ENCODE data around the gene MAP3K3.

Gene MAP3K3

DNA sequence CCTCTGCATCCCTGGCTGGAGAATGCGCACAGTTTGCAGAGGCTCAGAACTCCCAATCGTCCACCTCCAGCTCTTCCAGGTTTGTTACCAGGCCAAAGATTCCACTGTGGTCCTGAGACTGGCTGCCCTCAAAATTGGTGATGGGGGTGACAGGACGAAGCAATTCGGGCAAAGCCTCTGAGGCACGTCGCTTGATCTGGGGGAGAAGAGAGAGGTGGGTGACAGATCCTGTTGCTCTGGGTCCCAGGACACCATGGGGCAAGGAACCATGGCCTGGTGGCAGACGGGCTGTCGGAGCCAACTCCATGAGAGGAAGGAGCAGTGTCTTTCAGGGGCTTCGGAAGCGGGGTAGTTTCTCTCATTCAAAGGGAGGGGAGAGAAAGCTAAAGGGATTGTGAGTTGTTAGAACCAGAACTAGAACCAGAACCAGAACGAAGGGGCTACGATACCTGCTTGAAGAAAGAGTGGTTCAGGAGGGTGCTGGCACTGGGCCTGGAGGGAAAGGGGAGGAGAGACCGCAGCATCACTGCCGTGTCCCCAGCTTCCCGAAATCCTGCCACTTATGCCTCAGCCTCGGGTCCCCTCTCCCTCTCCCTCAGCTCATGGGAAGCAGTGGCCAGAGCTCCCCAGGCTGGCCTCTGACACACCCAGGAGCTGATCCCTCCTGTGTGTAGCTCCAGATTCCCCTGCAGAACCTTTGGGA lies 81.5 kb downstream of the MAP3K3 start:
- TF ChIP-seq EZH2phosphoT487 (IDR thresholded peaks at IDR 0.05; ENCODE audit: borderline replicate concordance) (no peak), CTCF (conservative IDR thresholded peaks at IDR 0.05; ENCODE audit: low read length) (no peak)

DNA sequence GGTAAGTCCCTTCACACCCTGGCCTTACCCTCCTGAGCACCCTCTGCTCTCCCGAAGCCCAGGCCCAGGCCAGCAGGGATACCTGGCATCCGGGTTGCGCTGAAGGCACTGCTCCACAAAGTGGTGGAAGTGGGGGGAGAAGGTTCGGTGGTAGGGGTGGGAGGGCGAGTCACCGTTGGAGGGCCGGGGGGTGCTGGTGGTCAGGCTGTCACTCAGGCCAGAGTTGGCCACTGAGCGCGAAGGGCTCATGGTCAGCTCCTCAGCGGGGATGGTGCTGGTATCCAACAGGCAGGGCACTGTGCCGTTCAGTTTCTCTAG lies 82.0 kb downstream of the MAP3K3 start:
- Histone ChIP-seq H3F3A (ENCODE audit: low read depth) (0 out of 2 replicates have a peak, but pooled peaks cover 9% of the 10 kb centered on the region), H3K4me3 (ENCODE audit: low read length, poor library complexity, severe bottlenecking) (no peak overlapping the region), H4K20me1 (ENCODE audit: insufficient read depth, low read length, poor library complexity, severe bottlenecking) (no peaks in the 10 kb centered on the region), H2AFZ (ENCODE audit: low read length) (no peak overlapping the region), H3K9ac (ENCODE audit: low read depth, low read length, poor library complexity, severe bottlenecking) (no peak overlapping the region), H3K79me2 (ENCODE audit: insufficient read depth, low read length) (peaks cover 7% of the 10 kb centered on the region; the same call in 1 of the 2 replicates), H3K27me3 (ENCODE audit: insufficient read depth, low read length, poor library complexity, severe bottlenecking) (no peaks in the 10 kb centered on the region), H3K4me1 (ENCODE audit: insufficient read depth, low read length, poor library complexity, severe bottlenecking) (peaks cover 29% of the 10 kb centered on the region), H3K9me2 (replicated peaks; ENCODE audit: low read depth, low read length) (no peaks in the 10 kb centered on the region), H3K36me3 (ENCODE audit: insufficient read depth, low read length) (peaks cover 4% of the 10 kb centered on the region; the same call in 1 of the 2 replicates), H3K4me2 (ENCODE audit: low read depth, low read length, poor library complexity, severe bottlenecking) (no peak overlapping the region), H3K9me3 (ENCODE audit: insufficient read depth, low read depth, low read length) (no peaks in the 10 kb centered on the region)
- TF ChIP-seq EZH2phosphoT487 (IDR thresholded peaks at IDR 0.05; ENCODE audit: borderline replicate concordance) (no peak), CTCF (conservative IDR thresholded peaks at IDR 0.05; ENCODE audit: low read length) (no peak)

More for the DNA sequence above, 81.5 kb downstream of the MAP3K3 start:
- H3K9ac ChIP-seq (ENCODE audit: low read depth, low read length, poor library complexity, severe bottlenecking), result no peak overlapping the region
- no peaks in the 10 kb centered on the region for H3K9me3 ChIP-seq (ENCODE audit: insufficient read depth, low read depth, low read length)
- no peaks in the 10 kb centered on the region for H3K36me3 ChIP-seq (ENCODE audit: insufficient read depth, low read length)
- H2AFZ ChIP-seq (ENCODE audit: low read length), result no peak overlapping the region
- H4K20me1 ChIP-seq (ENCODE audit: insufficient read depth, low read length, poor library complexity, severe bottlenecking), result no peaks in the 10 kb centered on the region
- H3K4me1 ChIP-seq (ENCODE audit: insufficient read depth, low read length, poor library complexity, severe bottlenecking), result peaks cover 29% of the 10 kb centered on the region
- H3K4me3 ChIP-seq (ENCODE audit: low read length, poor library complexity, severe bottlenecking), result no peak overlapping the region
- no peaks in the 10 kb centered on the region for H3K9me2 ChIP-seq (replicated peaks; ENCODE audit: low read depth, low read length)
- peaks cover 11% of the 10 kb centered on the region; the same call in 1 of the 2 replicates for H3K79me2 ChIP-seq (ENCODE audit: insufficient read depth, low read length)
- no peaks in the 10 kb centered on the region for H3K27me3 ChIP-seq (ENCODE audit: insufficient read depth, low read length, poor library complexity, severe bottlenecking)
- H3F3A ChIP-seq (ENCODE audit: low read depth), result 0 out of 2 replicates have a peak, but pooled peaks cover 9% of the 10 kb centered on the region
- no peak overlapping the region for H3K4me2 ChIP-seq (ENCODE audit: low read depth, low read length, poor library complexity, severe bottlenecking)

- Histone ChIP-seq H3K36me3 (ENCODE audit: insufficient read depth, low read length) (peaks cover 9% of the 10 kb centered on the region; the same call in 1 of the 2 replicates), H3K4me3 (ENCODE audit: low read length, poor library complexity, severe bottlenecking) (no peak overlapping the region), H3K27me3 (ENCODE audit: insufficient read depth, low read length, poor library complexity, severe bottlenecking) (no peaks in the 10 kb centered on the region), H3K79me2 (ENCODE audit: insufficient read depth, low read length) (peaks cover 7% of the 10 kb centered on the region; the same call in 1 of the 2 replicates), H3K9ac (ENCODE audit: low read depth, low read length, poor library complexity, severe bottlenecking) (no peak overlapping the region), H3K4me1 (ENCODE audit: insufficient read depth, low read length, poor library complexity, severe bottlenecking) (peaks cover 29% of the 10 kb centered on the region), H3F3A (ENCODE audit: low read depth) (0 out of 2 replicates have a peak, but pooled peaks cover 9% of the 10 kb centered on the region), H3K4me2 (ENCODE audit: low read depth, low read length, poor library complexity, severe bottlenecking) (no peak overlapping the region), H2AFZ (ENCODE audit: low read length) (no peak overlapping the region), H3K9me3 (ENCODE audit: insufficient read depth, low read depth, low read length) (no peaks in the 10 kb centered on the region), H3K9me2 (replicated peaks; ENCODE audit: low read depth, low read length) (no peaks in the 10 kb centered on the region), H4K20me1 (ENCODE audit: insufficient read depth, low read length, poor library complexity, severe bottlenecking) (no peaks in the 10 kb centered on the region)
- TF ChIP-seq EZH2phosphoT487 (IDR thresholded peaks at IDR 0.05; ENCODE audit: borderline replicate concordance), result no peak
- TF ChIP-seq CTCF (conservative IDR thresholded peaks at IDR 0.05; ENCODE audit: low read length), result no peak
These were observed 82.6 kb downstream of the MAP3K3 start for GRCh38 chr17:63704836-63705235.

Measured in Loucy (cell line).